GM23338 (cell line): ENCODE measurements around the gene QRICH1. TPM values are rescaled to one million over a fixed set of nuclear protein-coding genes. Genes with fewer than 3 reads are reported as not detected.

Source experiments
- ATAC-seq: fragments of 200-7000 bp; cut with Tn5 transposase; 3 replicates; pipeline ENCODE4 v1.9.1; 2020
- DNase-seq: peaks from one replicate; pipeline ENCODE4 v3.0.0-alpha.2; 2015; ENCODE audit warnings: low spot score
- H2AFZ ChIP-seq: fragments of 200-600 bp; sonication (generic); 2 replicates; pipeline ENCODE4 v1.8.0; 2016; ENCODE audit warnings: antibody characterized with exemption, mild to moderate bottlenecking, moderate library complexity
- H3F3A ChIP-seq: fragments of 200-600 bp; sonication (generic); replicated peaks from 2 replicates; pipeline ENCODE4 v1.8.0; 2017; ENCODE audit warnings: antibody characterized with exemption, mixed run types, low read depth
- H3K27ac ChIP-seq: fragments of 200-600 bp; sonication (generic); 2 replicates; pipeline ENCODE4 v1.6.1; 2016; ENCODE audit warnings: low read depth
- H3K27me3 ChIP-seq: fragments of 200-600 bp; sonication (generic); 2 replicates; pipeline ENCODE4 v1.8.0; 2016; ENCODE audit warnings: mild to moderate bottlenecking, mixed run types, moderate library complexity; ENCODE audit not compliant: insufficient read depth
- H3K36me3 ChIP-seq: fragments of 200-600 bp; sonication (generic); 2 replicates; pipeline ENCODE4 v1.8.0; 2016; ENCODE audit warnings: mild to moderate bottlenecking; ENCODE audit not compliant: insufficient read depth
- H3K4me1 ChIP-seq: fragments of 200-600 bp; sonication (generic); 2 replicates; pipeline ENCODE4 v1.8.0; 2016; ENCODE audit warnings: mild to moderate bottlenecking, moderate library complexity; ENCODE audit not compliant: insufficient read depth
- H3K4me2 ChIP-seq: fragments of 200-600 bp; sonication (generic); 2 replicates; pipeline ENCODE4 v1.7.1; 2017; ENCODE audit warnings: mixed run types
- H3K4me3 ChIP-seq: fragments of 200-600 bp; sonication (generic); 2 replicates; pipeline ENCODE4 v1.6.1; 2016; ENCODE audit warnings: mixed run types
- H3K79me2 ChIP-seq: fragments of 200-600 bp; sonication (generic); replicated peaks from 2 replicates; pipeline ENCODE4 v1.8.0; 2017; ENCODE audit warnings: mild to moderate bottlenecking; ENCODE audit not compliant: insufficient read depth
- H3K9me2 ChIP-seq: fragments of 200-600 bp; sonication (generic); 2 replicates; pipeline ENCODE4 v1.8.0; 2017; ENCODE audit not compliant: insufficient read depth
- H4K20me1 ChIP-seq: fragments of 200-600 bp; sonication (generic); replicated peaks from 2 replicates; pipeline ENCODE4 v1.8.0; 2017; ENCODE audit warnings: mild to moderate bottlenecking; ENCODE audit not compliant: insufficient read depth
- H3K27ac Mint-ChIP-seq: 2 replicates; pipeline ENCODE4 v1.8.0; 2020; ENCODE audit warnings: inconsistent platforms, mild to moderate bottlenecking, moderate library complexity, mixed read lengths
- H3K27me3 Mint-ChIP-seq: 3 replicates; pipeline ENCODE4 v1.8.0; 2022; ENCODE audit warnings: low read depth, mild to moderate bottlenecking, moderate library complexity, mixed read lengths, inconsistent platforms; ENCODE audit not compliant: insufficient read depth, poor library complexity
- H3K36me3 Mint-ChIP-seq: 3 replicates; pipeline ENCODE4 v1.8.0; 2021; ENCODE audit warnings: low read depth, mild to moderate bottlenecking, inconsistent platforms, moderate library complexity, mixed read lengths
- H3K4me1 Mint-ChIP-seq: 3 replicates; pipeline ENCODE4 v1.8.0; 2020; ENCODE audit warnings: mild to moderate bottlenecking, inconsistent platforms, mixed read lengths
- H3K4me3 Mint-ChIP-seq: 3 replicates; pipeline ENCODE4 v1.8.0; 2021; ENCODE audit warnings: moderate library complexity, mild to moderate bottlenecking, inconsistent platforms, mixed read lengths
- H3K9me3 Mint-ChIP-seq: 3 replicates; pipeline ENCODE4 v1.8.0; 2020; ENCODE audit warnings: moderate library complexity, mild to moderate bottlenecking, inconsistent platforms, mixed read lengths
- CREB1 ChIP-seq: fragments of 250-450 bp; sonication (Bioruptor Pico); IDR thresholded peaks from 2 replicates; pipeline ENCODE4 v1.5.0; 2020; ENCODE audit warnings: low read depth, mild to moderate bottlenecking, moderate library complexity
- EZH2 ChIP-seq: fragments of 200-600 bp; sonication (generic); IDR thresholded peaks from one replicate; pipeline ENCODE4 v1.8.0; 2017; ENCODE audit warnings: antibody characterized with exemption, mild to moderate bottlenecking, low read depth; ENCODE audit not compliant: unreplicated experiment
- EZH2phosphoT487 ChIP-seq: fragments of 200-600 bp; sonication (generic); IDR thresholded peaks from one replicate; pipeline ENCODE4 v1.8.1; 2018; ENCODE audit warnings: antibody characterized with exemption; ENCODE audit not compliant: unreplicated experiment
- JUNB ChIP-seq: IDR thresholded peaks from one replicate; pipeline ENCODE4 v1.6.1; 2016; ENCODE audit warnings: antibody characterized with exemption; ENCODE audit not compliant: unreplicated experiment
- NANOG ChIP-seq: IDR thresholded peaks from 2 replicates; pipeline ENCODE4 v1.6.1; 2016; ENCODE audit warnings: antibody characterized with exemption, borderline replicate concordance
- POLR2AphosphoS5 ChIP-seq: IDR thresholded peaks from 2 replicates; pipeline ENCODE4 v1.6.1; 2016; ENCODE audit warnings: antibody characterized with exemption, low read depth
- STAT1 ChIP-seq: IDR thresholded peaks from one replicate; pipeline ENCODE4 v1.6.1; 2016; ENCODE audit warnings: antibody characterized with exemption; ENCODE audit not compliant: unreplicated experiment
- ZNF114 ChIP-seq: fragments of 250-450 bp; sonication (Bioruptor Pico); IDR thresholded peaks from 2 replicates; pipeline ENCODE4 v1.5.0; 2020; ENCODE audit warnings: mild to moderate bottlenecking, moderate library complexity
- ZNF331 ChIP-seq: fragments of 250-450 bp; sonication (Bioruptor Pico); IDR thresholded peaks from 2 replicates; pipeline ENCODE4 v1.5.0; 2020; ENCODE audit warnings: low read depth, mild to moderate bottlenecking, moderate library complexity
- polyA plus RNA-seq: library from polyadenylated mRNA; unstranded; fragments of >200 nt; fragmentation: Nextera tagmentation; extraction: Ambion mirVana; gene quantifications from 2 replicates; pipeline ENCODE4 v1.2.1, GENCODE V29; 2016
- total RNA-seq: library from RNA; depleted of rRNA; stranded (reverse); fragments of >200 nt; shearing (Covaris generic); gene quantifications from 2 replicates; pipeline ENCODE4 v1.2.3, GENCODE V29; 2014
- TF ChIP-seq, protein P1 (sequence below): IDR thresholded peaks from 2 replicates; pipeline ENCODE4 v1.6.1; 2016; ENCODE audit warnings: antibody characterized with exemption
- TF ChIP-seq, protein P2 (sequence below), 2 experiments: fragments of 200-600 bp in 1 of 2; sonication (generic) in 1 of 2; conservative IDR thresholded peaks; 2 replicates each; pipeline versions ENCODE4 v1.5.1 to v1.6.1; 2016 to 2017; ENCODE audit warnings: antibody characterized with exemption in 2 of 2, low read depth in 2 of 2, mild to moderate bottlenecking in 2 of 2, moderate library complexity in 1 of 2
- TF ChIP-seq, protein P3 (sequence below): fragments of 250-450 bp; sonication (Bioruptor Pico); IDR thresholded peaks from 2 replicates; pipeline ENCODE4 v1.5.0; 2020; ENCODE audit warnings: mild to moderate bottlenecking, moderate library complexity
- TF ChIP-seq, protein P4 (sequence below): IDR thresholded peaks from one replicate; pipeline ENCODE4 v1.6.1; 2018; ENCODE audit warnings: antibody characterized with exemption; ENCODE audit not compliant: unreplicated experiment

The QRICH1 gene
- total and polyA plus RNA-seq, 2 experiments from 2014 or later = 66.9 to 149 TPM

DNA sequence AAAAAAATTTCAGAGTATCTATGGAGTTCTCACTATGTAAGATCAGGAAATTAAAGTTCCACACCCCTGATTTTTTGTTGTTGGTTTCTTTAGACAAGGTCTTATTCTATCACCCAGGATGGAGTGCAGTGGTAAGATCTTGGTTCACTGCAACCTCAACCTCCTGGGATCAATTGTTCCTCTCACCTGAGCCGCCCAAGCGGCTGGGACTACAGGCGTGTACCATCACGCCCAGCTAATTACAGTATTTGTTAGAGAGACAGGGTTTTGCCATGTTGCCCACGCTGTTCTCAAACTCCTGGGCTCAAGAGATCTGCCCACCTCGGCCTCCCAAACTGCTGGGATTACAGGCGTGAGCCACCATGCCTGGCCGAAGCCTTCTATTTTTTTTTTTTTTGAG is 12.4 kb downstream of the QRICH1 start (continued):
- TF ChIP-seq EZH2phosphoT487 = no peak
- TF ChIP-seq STAT1 = no peak
- TF ChIP-seq, protein P1, sequence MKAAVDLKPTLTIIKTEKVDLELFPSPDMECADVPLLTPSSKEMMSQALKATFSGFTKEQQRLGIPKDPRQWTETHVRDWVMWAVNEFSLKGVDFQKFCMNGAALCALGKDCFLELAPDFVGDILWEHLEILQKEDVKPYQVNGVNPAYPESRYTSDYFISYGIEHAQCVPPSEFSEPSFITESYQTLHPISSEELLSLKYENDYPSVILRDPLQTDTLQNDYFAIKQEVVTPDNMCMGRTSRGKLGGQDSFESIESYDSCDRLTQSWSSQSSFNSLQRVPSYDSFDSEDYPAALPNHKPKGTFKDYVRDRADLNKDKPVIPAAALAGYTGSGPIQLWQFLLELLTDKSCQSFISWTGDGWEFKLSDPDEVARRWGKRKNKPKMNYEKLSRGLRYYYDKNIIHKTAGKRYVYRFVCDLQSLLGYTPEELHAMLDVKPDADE = no peak
- no peak for TF ChIP-seq JUNB
- no peak for TF ChIP-seq ZNF331
- no peak for TF ChIP-seq NANOG

DNA sequence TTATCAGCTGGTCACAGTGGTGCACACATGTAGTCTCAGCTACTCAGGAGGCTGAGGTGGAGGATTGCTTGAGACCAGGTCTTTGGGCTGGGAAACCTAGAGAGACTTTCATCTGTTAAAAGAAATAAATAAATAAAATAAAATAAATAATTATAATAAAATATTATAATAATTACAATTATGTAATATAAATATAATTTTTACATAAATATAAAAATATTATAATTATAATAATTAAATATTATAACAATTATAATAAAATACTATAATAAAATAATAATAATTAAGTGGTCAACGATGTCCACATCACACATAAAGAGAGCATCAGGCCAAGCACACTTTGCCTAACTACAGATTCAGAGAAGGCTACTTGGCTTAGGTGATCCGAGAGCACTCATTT is 14.6 kb downstream of the QRICH1 start:
- no peaks in the 10 kb centered on the region for H3K4me1 ChIP-seq
- H3F3A ChIP-seq = no peaks in the 10 kb centered on the region
- H3K9me2 ChIP-seq = no peaks in the 10 kb centered on the region
- no peak overlapping the region for H3K27ac ChIP-seq
- H3K27me3 ChIP-seq = no peaks in the 10 kb centered on the region
- DNase-seq (no peak), ATAC-seq (no peak)
- Mint-ChIP-seq H3K36me3 (peaks cover 35% of the 10 kb centered on the region), H3K27me3 (peaks cover 1% of the 10 kb centered on the region), H3K4me3 (no peak overlapping the region), H3K4me1 (peaks cover 2% of the 10 kb centered on the region; the same call in 1 of the 3 replicates), H3K27ac (no peak overlapping the region), H3K9me3 (no peaks in the 10 kb centered on the region)
- no peak overlapping the region for H3K4me3 ChIP-seq
- no peak overlapping the region for H3K4me2 ChIP-seq
- H3K36me3 ChIP-seq = peaks cover 30% of the 10 kb centered on the region
- no peak overlapping the region for H2AFZ ChIP-seq
- peaks cover 92% of the 10 kb centered on the region for H3K79me2 ChIP-seq
- peaks cover 42% of the 10 kb centered on the region for H4K20me1 ChIP-seq
- TF ChIP-seq EZH2 (no peak), NANOG (no peak), ZNF331 (no peak), STAT1 (no peak), JUNB (no peak), ZNF114 (no peak), POLR2AphosphoS5 (no peak), CREB1 (no peak)
- TF ChIP-seq, protein P2, sequence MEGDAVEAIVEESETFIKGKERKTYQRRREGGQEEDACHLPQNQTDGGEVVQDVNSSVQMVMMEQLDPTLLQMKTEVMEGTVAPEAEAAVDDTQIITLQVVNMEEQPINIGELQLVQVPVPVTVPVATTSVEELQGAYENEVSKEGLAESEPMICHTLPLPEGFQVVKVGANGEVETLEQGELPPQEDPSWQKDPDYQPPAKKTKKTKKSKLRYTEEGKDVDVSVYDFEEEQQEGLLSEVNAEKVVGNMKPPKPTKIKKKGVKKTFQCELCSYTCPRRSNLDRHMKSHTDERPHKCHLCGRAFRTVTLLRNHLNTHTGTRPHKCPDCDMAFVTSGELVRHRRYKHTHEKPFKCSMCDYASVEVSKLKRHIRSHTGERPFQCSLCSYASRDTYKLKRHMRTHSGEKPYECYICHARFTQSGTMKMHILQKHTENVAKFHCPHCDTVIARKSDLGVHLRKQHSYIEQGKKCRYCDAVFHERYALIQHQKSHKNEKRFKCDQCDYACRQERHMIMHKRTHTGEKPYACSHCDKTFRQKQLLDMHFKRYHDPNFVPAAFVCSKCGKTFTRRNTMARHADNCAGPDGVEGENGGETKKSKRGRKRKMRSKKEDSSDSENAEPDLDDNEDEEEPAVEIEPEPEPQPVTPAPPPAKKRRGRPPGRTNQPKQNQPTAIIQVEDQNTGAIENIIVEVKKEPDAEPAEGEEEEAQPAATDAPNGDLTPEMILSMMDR (conservative IDR thresholded peaks at IDR 0.05; ENCODE audit: low read depth in 2 of 2) = no peak
- TF ChIP-seq, protein P3, sequence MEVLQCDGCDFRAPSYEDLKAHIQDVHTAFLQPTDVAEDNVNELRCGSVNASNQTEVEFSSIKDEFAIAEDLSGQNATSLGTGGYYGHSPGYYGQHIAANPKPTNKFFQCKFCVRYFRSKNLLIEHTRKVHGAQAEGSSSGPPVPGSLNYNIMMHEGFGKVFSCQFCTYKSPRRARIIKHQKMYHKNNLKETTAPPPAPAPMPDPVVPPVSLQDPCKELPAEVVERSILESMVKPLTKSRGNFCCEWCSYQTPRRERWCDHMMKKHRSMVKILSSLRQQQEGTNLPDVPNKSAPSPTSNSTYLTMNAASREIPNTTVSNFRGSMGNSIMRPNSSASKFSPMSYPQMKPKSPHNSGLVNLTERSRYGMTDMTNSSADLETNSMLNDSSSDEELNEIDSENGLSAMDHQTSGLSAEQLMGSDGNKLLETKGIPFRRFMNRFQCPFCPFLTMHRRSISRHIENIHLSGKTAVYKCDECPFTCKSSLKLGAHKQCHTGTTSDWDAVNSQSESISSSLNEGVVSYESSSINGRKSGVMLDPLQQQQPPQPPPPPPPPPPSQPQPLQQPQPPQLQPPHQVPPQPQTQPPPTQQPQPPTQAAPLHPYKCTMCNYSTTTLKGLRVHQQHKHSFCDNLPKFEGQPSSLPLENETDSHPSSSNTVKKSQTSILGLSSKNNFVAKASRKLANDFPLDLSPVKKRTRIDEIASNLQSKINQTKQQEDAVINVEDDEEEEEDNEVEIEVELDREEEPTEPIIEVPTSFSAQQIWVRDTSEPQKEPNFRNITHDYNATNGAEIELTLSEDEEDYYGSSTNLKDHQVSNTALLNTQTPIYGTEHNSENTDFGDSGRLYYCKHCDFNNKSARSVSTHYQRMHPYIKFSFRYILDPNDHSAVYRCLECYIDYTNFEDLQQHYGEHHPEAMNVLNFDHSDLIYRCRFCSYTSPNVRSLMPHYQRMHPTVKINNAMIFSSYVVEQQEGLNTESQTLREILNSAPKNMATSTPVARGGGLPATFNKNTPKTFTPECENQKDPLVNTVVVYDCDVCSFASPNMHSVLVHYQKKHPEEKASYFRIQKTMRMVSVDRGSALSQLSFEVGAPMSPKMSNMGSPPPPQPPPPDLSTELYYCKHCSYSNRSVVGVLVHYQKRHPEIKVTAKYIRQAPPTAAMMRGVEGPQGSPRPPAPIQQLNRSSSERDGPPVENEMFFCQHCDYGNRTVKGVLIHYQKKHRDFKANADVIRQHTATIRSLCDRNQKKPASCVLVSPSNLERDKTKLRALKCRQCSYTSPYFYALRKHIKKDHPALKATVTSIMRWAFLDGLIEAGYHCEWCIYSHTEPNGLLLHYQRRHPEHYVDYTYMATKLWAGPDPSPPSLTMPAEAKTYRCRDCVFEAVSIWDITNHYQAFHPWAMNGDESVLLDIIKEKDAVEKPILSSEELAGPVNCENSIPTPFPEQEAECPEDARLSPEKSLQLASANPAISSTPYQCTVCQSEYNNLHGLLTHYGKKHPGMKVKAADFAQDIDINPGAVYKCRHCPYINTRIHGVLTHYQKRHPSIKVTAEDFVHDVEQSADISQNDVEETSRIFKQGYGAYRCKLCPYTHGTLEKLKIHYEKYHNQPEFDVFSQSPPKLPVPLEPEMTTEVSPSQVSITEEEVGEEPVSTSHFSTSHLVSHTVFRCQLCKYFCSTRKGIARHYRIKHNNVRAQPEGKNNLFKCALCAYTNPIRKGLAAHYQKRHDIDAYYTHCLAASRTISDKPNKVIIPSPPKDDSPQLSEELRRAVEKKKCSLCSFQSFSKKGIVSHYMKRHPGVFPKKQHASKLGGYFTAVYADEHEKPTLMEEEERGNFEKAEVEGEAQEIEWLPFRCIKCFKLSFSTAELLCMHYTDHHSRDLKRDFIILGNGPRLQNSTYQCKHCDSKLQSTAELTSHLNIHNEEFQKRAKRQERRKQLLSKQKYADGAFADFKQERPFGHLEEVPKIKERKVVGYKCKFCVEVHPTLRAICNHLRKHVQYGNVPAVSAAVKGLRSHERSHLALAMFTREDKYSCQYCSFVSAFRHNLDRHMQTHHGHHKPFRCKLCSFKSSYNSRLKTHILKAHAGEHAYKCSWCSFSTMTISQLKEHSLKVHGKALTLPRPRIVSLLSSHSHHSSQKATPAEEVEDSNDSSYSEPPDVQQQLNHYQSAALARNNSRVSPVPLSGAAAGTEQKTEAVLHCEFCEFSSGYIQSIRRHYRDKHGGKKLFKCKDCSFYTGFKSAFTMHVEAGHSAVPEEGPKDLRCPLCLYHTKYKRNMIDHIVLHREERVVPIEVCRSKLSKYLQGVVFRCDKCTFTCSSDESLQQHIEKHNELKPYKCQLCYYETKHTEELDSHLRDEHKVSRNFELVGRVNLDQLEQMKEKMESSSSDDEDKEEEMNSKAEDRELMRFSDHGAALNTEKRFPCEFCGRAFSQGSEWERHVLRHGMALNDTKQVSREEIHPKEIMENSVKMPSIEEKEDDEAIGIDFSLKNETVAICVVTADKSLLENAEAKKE (CRISPR knock-in tag) = no peak
- TF ChIP-seq, protein P4, sequence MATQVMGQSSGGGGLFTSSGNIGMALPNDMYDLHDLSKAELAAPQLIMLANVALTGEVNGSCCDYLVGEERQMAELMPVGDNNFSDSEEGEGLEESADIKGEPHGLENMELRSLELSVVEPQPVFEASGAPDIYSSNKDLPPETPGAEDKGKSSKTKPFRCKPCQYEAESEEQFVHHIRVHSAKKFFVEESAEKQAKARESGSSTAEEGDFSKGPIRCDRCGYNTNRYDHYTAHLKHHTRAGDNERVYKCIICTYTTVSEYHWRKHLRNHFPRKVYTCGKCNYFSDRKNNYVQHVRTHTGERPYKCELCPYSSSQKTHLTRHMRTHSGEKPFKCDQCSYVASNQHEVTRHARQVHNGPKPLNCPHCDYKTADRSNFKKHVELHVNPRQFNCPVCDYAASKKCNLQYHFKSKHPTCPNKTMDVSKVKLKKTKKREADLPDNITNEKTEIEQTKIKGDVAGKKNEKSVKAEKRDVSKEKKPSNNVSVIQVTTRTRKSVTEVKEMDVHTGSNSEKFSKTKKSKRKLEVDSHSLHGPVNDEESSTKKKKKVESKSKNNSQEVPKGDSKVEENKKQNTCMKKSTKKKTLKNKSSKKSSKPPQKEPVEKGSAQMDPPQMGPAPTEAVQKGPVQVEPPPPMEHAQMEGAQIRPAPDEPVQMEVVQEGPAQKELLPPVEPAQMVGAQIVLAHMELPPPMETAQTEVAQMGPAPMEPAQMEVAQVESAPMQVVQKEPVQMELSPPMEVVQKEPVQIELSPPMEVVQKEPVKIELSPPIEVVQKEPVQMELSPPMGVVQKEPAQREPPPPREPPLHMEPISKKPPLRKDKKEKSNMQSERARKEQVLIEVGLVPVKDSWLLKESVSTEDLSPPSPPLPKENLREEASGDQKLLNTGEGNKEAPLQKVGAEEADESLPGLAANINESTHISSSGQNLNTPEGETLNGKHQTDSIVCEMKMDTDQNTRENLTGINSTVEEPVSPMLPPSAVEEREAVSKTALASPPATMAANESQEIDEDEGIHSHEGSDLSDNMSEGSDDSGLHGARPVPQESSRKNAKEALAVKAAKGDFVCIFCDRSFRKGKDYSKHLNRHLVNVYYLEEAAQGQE = no peak
